GM23248 (cell line): ENCODE measurements around the gene TMCO4.

Experiments used
- EZH2 ChIP-seq: fragments of 200-600 bp; sonication (generic); IDR thresholded peaks from 2 replicates; pipeline ENCODE4 v1.6.1; 2018; ENCODE audit warnings: antibody characterized with exemption, mild to moderate bottlenecking; ENCODE audit not compliant: insufficient read depth, poor library complexity, severe bottlenecking
- EZH2phosphoT487 ChIP-seq: fragments of 200-600 bp; sonication (generic); IDR thresholded peaks from 2 replicates; pipeline ENCODE4 v1.6.1; 2018; ENCODE audit warnings: antibody characterized with exemption, moderate library complexity, mild to moderate bottlenecking, low read depth; ENCODE audit not compliant: insufficient read depth

GRCh38 chr1:19698181-19698580 lies 101.5 kb downstream of the TMCO4 start:
- TF ChIP-seq EZH2phosphoT487 = no peak
- TF ChIP-seq EZH2 = no peak
